ENCODE measurements around the gene AFF3. TPM values are rescaled to one million over a fixed set of nuclear protein-coding genes. Genes with fewer than 3 reads are reported as not detected.

Gene AFF3
- total and polyA plus RNA-seq, 2 of the 8 experiments (the other 6 are each of a cell fraction or from before 2014, with no cell fraction given): 0.27 to 3.0 TPM

GRCh38 chr2:99803846-99804245 lies 338.5 kb downstream of the AFF3 start (continued):
- TF ChIP-seq JUN (IDR thresholded peaks at IDR 0.05; ENCODE audit: low read depth, low read length) (no peak), TAF1 (IDR thresholded peaks at IDR 0.05; ENCODE audit: low read depth, low read length) (no peak), SAP30 (IDR thresholded peaks at IDR 0.05; ENCODE audit: insufficient read depth, insufficient replicate concordance, low read length) (no peak), BCL11A (IDR thresholded peaks at IDR 0.05; ENCODE audit: low read depth in 2 of 2, low read length in 2 of 2) (no peak), RNF2 (IDR thresholded peaks at IDR 0.05; ENCODE audit: borderline replicate concordance, low read depth, low read length, missing control alignments, poor library complexity, severe bottlenecking) (no peak)
